Islet precursor cell (in vitro differentiated cells): ENCODE data around the gene PTPRD.

Source experiments
- DNase-seq: peaks from one replicate; pipeline ENCODE4 v3.0.0-alpha.2; 2018

PTPRD gene

GRCh38 chr9:9847750-9848149 is 765.1 kb downstream of the PTPRD start:
- DNase-seq = peak; percentile 65

- no peak for DNase-seq
Observed at GRCh38 chr9:9846557-9846956, 766.2 kb downstream of the PTPRD start.

GRCh38 chr9:9820436-9820835 is 792.4 kb downstream of the PTPRD start:
- no peak for DNase-seq

GRCh38 chr9:9819886-9820285 is 792.9 kb downstream of the PTPRD start:
- DNase-seq = no peak

GRCh38 chr9:9817176-9817575 is 795.6 kb downstream of the PTPRD start:
- no peak for DNase-seq

GRCh38 chr9:9804109-9804508 is 808.7 kb downstream of the PTPRD start:
- DNase-seq = no peak

- no peak for DNase-seq
Observed at GRCh38 chr9:9799287-9799686, 813.5 kb downstream of the PTPRD start.

- DNase-seq = no peak
Observed at GRCh38 chr9:9792144-9792857, 820.5 kb downstream of the PTPRD start.

GRCh38 chr9:9791611-9792010 is 821.2 kb downstream of the PTPRD start:
- no peak for DNase-seq

GRCh38 chr9:9790216-9790872 is 822.5 kb downstream of the PTPRD start:
- DNase-seq = no peak

GRCh38 chr9:9783711-9784110 is 829.1 kb downstream of the PTPRD start:
- no peak for DNase-seq

GRCh38 chr9:9783211-9783610 is 829.6 kb downstream of the PTPRD start:
- DNase-seq = no peak

GRCh38 chr9:9778293-9778692 is 834.5 kb downstream of the PTPRD start:
- no peak for DNase-seq

GRCh38 chr9:9774471-9774870 is 838.3 kb downstream of the PTPRD start:
- DNase-seq = no peak

- DNase-seq = no peak
Observed at GRCh38 chr9:9771314-9771713, 841.5 kb downstream of the PTPRD start.

GRCh38 chr9:9764821-9765220 is 848.0 kb downstream of the PTPRD start:
- DNase-seq = no peak

GRCh38 chr9:9754186-9754585 is 858.6 kb downstream of the PTPRD start:
- no peak for DNase-seq

- no peak for DNase-seq
Observed at GRCh38 chr9:9753266-9753665, 859.5 kb downstream of the PTPRD start.

- no peak for DNase-seq
Observed at GRCh38 chr9:9752722-9753121, 860.1 kb downstream of the PTPRD start.

- no peak for DNase-seq
Observed at GRCh38 chr9:9751996-9752395, 860.8 kb downstream of the PTPRD start.

GRCh38 chr9:9750719-9751118 is 862.1 kb downstream of the PTPRD start:
- no peak for DNase-seq

- DNase-seq = no peak
Observed at GRCh38 chr9:9749591-9749990, 863.2 kb downstream of the PTPRD start.

- DNase-seq = no peak
Observed at GRCh38 chr9:9747787-9748186, 865.0 kb downstream of the PTPRD start.

- DNase-seq = no peak
Observed at GRCh38 chr9:9746826-9747225, 866.0 kb downstream of the PTPRD start.

GRCh38 chr9:9743822-9744221 is 869.0 kb downstream of the PTPRD start:
- DNase-seq = no peak
